ENCODE measurements around the gene TMEM134. TPM values are rescaled to one million over a fixed set of nuclear protein-coding genes. Genes with fewer than 3 reads are reported as not detected.

Gene TMEM134
- total RNA-seq, 1 donor from 2014 or later: 40.8 TPM

- no peak for DNase-seq (ENCODE audit: low read depth, low spot score)
- peaks cover 12% of the 10 kb centered on the region for H3K36me3 Mint-ChIP-seq (ENCODE audit: low read depth)
- TF ChIP-seq CTCF (conservative IDR thresholded peaks at IDR 0.05): no peak
- no peaks in the 10 kb centered on the region for H3K9me3 Mint-ChIP-seq
- no peaks in the 10 kb centered on the region for H3K27me3 Mint-ChIP-seq (ENCODE audit: low read depth)
- no peak overlapping the region for H3K27ac Mint-ChIP-seq (ENCODE audit: unreplicated experiment)
- H3K4me3 Mint-ChIP-seq: no peak overlapping the region
- peaks cover 7% of the 10 kb centered on the region for H3K4me1 Mint-ChIP-seq
Observed at GRCh38 chr11:67498544-67498972, 29.5 kb upstream of the TMEM134 start.

GRCh38 chr11:67497656-67498291 lies 28.7 kb upstream of the TMEM134 start:
- H3K36me3 Mint-ChIP-seq (ENCODE audit: low read depth): peaks cover 12% of the 10 kb centered on the region
- no peak overlapping the region for H3K27ac Mint-ChIP-seq (ENCODE audit: unreplicated experiment)
- TF ChIP-seq CTCF (conservative IDR thresholded peaks at IDR 0.05): no peak
- no peak overlapping the region for H3K4me3 Mint-ChIP-seq
- H3K9me3 Mint-ChIP-seq: no peaks in the 10 kb centered on the region
- no peak for DNase-seq (ENCODE audit: low read depth, low spot score)
- H3K27me3 Mint-ChIP-seq (ENCODE audit: low read depth): no peaks in the 10 kb centered on the region
- peaks cover 2% of the 10 kb centered on the region for H3K4me1 Mint-ChIP-seq

- no peaks in the 10 kb centered on the region for H3K27me3 Mint-ChIP-seq (ENCODE audit: low read depth)
- H3K27ac Mint-ChIP-seq (ENCODE audit: unreplicated experiment): no peak overlapping the region
- H3K4me1 Mint-ChIP-seq: peaks cover 1% of the 10 kb centered on the region
- no peak for DNase-seq (ENCODE audit: low read depth, low spot score)
- H3K9me3 Mint-ChIP-seq: no peaks in the 10 kb centered on the region
- no peak overlapping the region for H3K4me3 Mint-ChIP-seq
- H3K36me3 Mint-ChIP-seq (ENCODE audit: low read depth): peaks cover 10% of the 10 kb centered on the region
- no peak for TF ChIP-seq CTCF (conservative IDR thresholded peaks at IDR 0.05)
Observed at GRCh38 chr11:67496113-67496512, 27.1 kb upstream of the TMEM134 start.

- no peaks in the 10 kb centered on the region for H3K27me3 Mint-ChIP-seq (ENCODE audit: low read depth)
- no peak overlapping the region for H3K4me3 Mint-ChIP-seq
- no peaks in the 10 kb centered on the region for H3K9me3 Mint-ChIP-seq
- peaks cover 5% of the 10 kb centered on the region for H3K4me1 Mint-ChIP-seq
- peaks cover 3% of the 10 kb centered on the region for H3K36me3 Mint-ChIP-seq (ENCODE audit: low read depth)
- no peak overlapping the region for H3K27ac Mint-ChIP-seq (ENCODE audit: unreplicated experiment)
- no peak for DNase-seq (ENCODE audit: low read depth, low spot score)
- TF ChIP-seq CTCF (conservative IDR thresholded peaks at IDR 0.05): no peak
Observed at GRCh38 chr11:67495234-67496005, 26.4 kb upstream of the TMEM134 start.

GRCh38 chr11:67494371-67495233 lies 25.6 kb upstream of the TMEM134 start:
- Mint-ChIP-seq H3K4me3 (no peak overlapping the region), H3K27ac (ENCODE audit: unreplicated experiment) (no peak overlapping the region), H3K4me1 (peaks cover 8% of the 10 kb centered on the region), H3K27me3 (ENCODE audit: low read depth) (no peaks in the 10 kb centered on the region), H3K36me3 (ENCODE audit: low read depth) (peaks cover 5% of the 10 kb centered on the region), H3K9me3 (no peaks in the 10 kb centered on the region)
- DNase-seq (ENCODE audit: low read depth, low spot score): no peak
- no peak for TF ChIP-seq CTCF (conservative IDR thresholded peaks at IDR 0.05)

Data from neural crest cell (in vitro differentiated cells).